Ascending aorta (tissue), 2 donors: ENCODE measurements around the gene DDI1. TPM values are rescaled to one million over a fixed set of nuclear protein-coding genes. Genes with fewer than 3 reads are reported as not detected.

Experiments
- DNase-seq, 2 donors: peaks; one replicate each; pipeline ENCODE4 v3.0.0-alpha.2; 2019; ENCODE audit warnings: low spot score in 2 of 2
- H3K27ac ChIP-seq, 2 donors: fragments of 200-600 bp; sonication (generic); one replicate each; pipeline ENCODE4 v1.5.1; 2016 to 2017; ENCODE audit warnings: mild to moderate bottlenecking in 1 of 2
- H3K27me3 ChIP-seq: fragments of 200-600 bp; sonication (generic); one replicate; pipeline ENCODE4 v1.5.1; 2017
- H3K36me3 ChIP-seq, 2 donors: fragments of 200-600 bp; sonication (generic); one replicate each; pipeline ENCODE4 v1.5.1; 2016
- H3K4me1 ChIP-seq, 2 donors: fragments of 200-600 bp; sonication (generic); one replicate each; pipeline ENCODE4 v1.5.1; 2016 to 2017; ENCODE audit warnings: mild to moderate bottlenecking in 1 of 2
- H3K4me3 ChIP-seq, 2 donors: fragments of 200-600 bp; sonication (generic); one replicate each; pipeline ENCODE4 v1.5.1; 2016 to 2017; ENCODE audit warnings: mild to moderate bottlenecking in 1 of 2
- H3K9me3 ChIP-seq, 2 donors: fragments of 200-600 bp; sonication (generic); one replicate each; pipeline ENCODE4 v1.5.1; 2016
- intact Hi-C: fragments of 100-400 bp; cut with DNase I; formaldehyde crosslinking; loops from one replicate; pipeline ENCODE4 v1.15.1; 2023
- total RNA-seq: library from RNA; depleted of rRNA; stranded (reverse); fragments of >200 nt; gene quantifications from one replicate; pipeline ENCODE4 v1.1.0, GENCODE V29; 2016
- TF ChIP-seq, protein P1 (sequence below), 3 experiments: fragments of 200-600 bp in 2 of 3; fragments of 450-650 bp in 1 of 3; sonication (generic) in 2 of 3; IDR thresholded peaks; one replicate each; pipeline ENCODE4 v1.5.1; 2016 to 2019; ENCODE audit warnings: antibody characterized with exemption in 3 of 3, mild to moderate bottlenecking in 1 of 3, moderate library complexity in 1 of 3

Gene DDI1
- total RNA-seq, 1 donor from 2014 or later, result not detected

DNA sequence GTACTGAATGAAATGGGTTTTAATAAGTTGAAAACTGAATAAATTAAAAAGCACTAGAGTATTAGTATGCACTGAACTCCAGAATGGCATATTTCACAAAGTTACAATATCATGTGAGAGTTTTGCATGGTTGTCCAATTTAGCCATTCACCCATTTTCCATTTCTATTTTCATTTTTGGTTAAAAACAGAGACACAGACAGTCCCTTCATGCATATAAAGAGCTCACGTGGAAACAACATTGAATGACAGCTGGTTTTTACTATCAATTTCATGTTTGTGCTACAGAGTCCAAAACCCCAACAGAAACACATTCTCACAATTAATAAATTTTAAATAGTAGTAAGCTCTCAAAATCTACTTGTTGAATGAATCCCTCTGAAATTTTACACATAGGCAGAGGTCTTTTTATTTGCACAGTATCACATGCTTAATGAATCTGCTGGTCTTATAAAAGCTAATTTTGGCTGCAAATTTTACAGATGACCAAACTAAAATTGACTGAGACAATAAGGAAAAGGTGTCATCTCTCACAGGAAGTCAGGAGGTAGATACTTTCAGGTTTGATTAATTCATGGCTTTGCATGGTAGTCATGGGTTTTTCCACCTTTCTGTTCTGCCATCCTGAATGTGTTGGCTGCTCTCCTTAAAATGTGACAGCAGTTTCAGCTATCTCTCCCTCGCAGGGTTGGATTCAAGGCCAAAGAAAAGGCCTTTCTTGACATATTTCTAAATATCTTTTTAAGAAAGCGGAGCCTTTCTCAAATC is 20.6 kb upstream of the DDI1 start:
- Histone ChIP-seq H3K4me1 (no peaks in the 10 kb centered on the region), H3K36me3 (no peaks in the 10 kb centered on the region), H3K4me3 (no peak overlapping the region), H3K27ac (no peak overlapping the region), H3K9me3 (no peaks in the 10 kb centered on the region), H3K27me3 (no peaks in the 10 kb centered on the region)
- TF ChIP-seq, protein P1, sequence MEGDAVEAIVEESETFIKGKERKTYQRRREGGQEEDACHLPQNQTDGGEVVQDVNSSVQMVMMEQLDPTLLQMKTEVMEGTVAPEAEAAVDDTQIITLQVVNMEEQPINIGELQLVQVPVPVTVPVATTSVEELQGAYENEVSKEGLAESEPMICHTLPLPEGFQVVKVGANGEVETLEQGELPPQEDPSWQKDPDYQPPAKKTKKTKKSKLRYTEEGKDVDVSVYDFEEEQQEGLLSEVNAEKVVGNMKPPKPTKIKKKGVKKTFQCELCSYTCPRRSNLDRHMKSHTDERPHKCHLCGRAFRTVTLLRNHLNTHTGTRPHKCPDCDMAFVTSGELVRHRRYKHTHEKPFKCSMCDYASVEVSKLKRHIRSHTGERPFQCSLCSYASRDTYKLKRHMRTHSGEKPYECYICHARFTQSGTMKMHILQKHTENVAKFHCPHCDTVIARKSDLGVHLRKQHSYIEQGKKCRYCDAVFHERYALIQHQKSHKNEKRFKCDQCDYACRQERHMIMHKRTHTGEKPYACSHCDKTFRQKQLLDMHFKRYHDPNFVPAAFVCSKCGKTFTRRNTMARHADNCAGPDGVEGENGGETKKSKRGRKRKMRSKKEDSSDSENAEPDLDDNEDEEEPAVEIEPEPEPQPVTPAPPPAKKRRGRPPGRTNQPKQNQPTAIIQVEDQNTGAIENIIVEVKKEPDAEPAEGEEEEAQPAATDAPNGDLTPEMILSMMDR (IDR thresholded peaks at IDR 0.05), result no peak
- intact Hi-C loops, result no loop called here
- no peak for DNase-seq

- H3K27ac ChIP-seq, result no peak overlapping the region
- H3K27me3 ChIP-seq, result no peaks in the 10 kb centered on the region
- DNase-seq, result no peak
- TF ChIP-seq, protein P1 (IDR thresholded peaks at IDR 0.05), result no peak
- no peaks in the 10 kb centered on the region for H3K4me1 ChIP-seq
- intact Hi-C loops, result no loop called here
- no peak overlapping the region for H3K4me3 ChIP-seq
- H3K9me3 ChIP-seq, result no peaks in the 10 kb centered on the region
- no peaks in the 10 kb centered on the region for H3K36me3 ChIP-seq
Measured at GRCh38 chr11:104024572-104024971, 11.9 kb upstream of the DDI1 start.

DNA sequence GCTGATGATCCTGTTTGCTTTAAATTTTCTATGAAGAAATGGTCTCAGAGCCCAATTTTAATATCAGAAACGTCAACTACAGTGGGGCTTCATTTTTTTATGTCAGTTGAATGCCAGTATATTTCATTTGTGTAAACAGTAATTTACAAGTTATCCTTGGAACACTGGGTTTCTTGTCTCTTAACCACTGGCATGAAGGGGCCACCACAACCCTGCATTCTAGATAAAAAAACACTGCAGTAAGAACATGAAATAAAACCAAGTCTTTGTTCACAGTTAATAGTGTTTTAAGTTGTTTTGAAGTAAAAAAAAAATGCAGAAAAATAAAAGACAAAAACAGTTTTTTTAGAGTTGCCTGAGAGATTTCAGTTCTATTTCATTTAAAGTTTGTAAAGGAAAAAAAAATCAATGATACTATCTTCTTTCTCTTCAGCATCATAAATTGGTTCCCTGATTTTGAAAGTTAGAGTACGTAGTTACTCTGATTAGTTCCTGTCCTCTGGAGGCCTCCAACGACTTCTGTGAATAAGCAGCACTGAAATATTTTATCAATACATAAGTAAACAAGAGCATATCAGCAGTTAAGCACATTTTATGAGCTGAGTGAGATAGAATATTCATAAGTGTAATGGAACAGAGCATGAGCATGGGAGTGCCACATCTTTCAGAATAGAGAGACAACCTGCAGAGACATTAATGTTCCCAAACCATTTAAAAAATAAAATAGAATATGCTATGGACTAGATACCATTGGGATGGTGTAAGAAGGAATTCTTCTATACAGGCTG is 7.8 kb upstream of the DDI1 start:
- H3K9me3 ChIP-seq, result no peaks in the 10 kb centered on the region
- peaks cover 0 to 3% of the 10 kb centered on the region in 2 donors for H3K4me1 ChIP-seq
- no peak for DNase-seq
- TF ChIP-seq, protein P1 (IDR thresholded peaks at IDR 0.05), result no peak
- intact Hi-C loops, result no loop called here
- H3K27me3 ChIP-seq, result no peaks in the 10 kb centered on the region
- H3K27ac ChIP-seq, result no peak overlapping the region
- no peaks in the 10 kb centered on the region for H3K36me3 ChIP-seq
- no peak overlapping the region for H3K4me3 ChIP-seq

GRCh38 chr11:104033134-104033533 is 3.3 kb upstream of the DDI1 start:
- TF ChIP-seq, protein P1 (IDR thresholded peaks at IDR 0.05), result no peak
- DNase-seq, result no peak
- Histone ChIP-seq H3K9me3 (no peaks in the 10 kb centered on the region), H3K27ac (no peak overlapping the region), H3K36me3 (no peaks in the 10 kb centered on the region), H3K4me3 (no peak overlapping the region), H3K4me1 (peaks cover 0 to 3% of the 10 kb centered on the region in 2 donors), H3K27me3 (no peaks in the 10 kb centered on the region)
- intact Hi-C loops, result no loop called here

DNA sequence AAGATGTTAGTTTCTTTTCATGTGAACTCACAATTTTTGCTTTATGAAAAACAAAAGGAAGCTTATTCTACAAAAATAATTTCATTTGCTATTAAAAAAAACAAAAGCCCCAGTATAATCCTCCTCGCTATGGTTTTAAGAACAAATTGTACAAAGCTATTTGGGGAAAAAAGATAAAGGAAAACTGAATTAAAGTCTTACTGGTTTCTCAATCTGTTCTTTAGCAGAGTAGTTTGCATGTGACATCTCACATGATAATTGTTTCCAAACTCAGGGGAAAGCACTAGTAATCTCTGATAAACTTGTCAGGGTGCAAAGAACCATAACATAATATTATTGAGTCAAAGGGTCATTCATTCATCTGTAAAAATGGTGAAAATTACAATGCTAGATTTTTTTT is 2.9 kb upstream of the DDI1 start:
- Histone ChIP-seq H3K36me3 (no peaks in the 10 kb centered on the region), H3K9me3 (no peaks in the 10 kb centered on the region)
- intact Hi-C loops, result no loop called here

More for the DNA sequence above, 2.9 kb upstream of the DDI1 start:
- no peaks in the 10 kb centered on the region for H3K27me3 ChIP-seq
- no peak overlapping the region for H3K4me3 ChIP-seq
- H3K4me1 ChIP-seq, result peaks cover 0 to 3% of the 10 kb centered on the region in 2 donors
- no peak for DNase-seq
- H3K27ac ChIP-seq, result no peak overlapping the region
- TF ChIP-seq, protein P1 (IDR thresholded peaks at IDR 0.05), result no peak
